Measurements from ENCODE around the gene SUN2. TPM values are rescaled to one million over a fixed set of nuclear protein-coding genes. Genes with fewer than 3 reads are reported as not detected.

The SUN2 gene
- total and polyA plus RNA-seq, 2 of the 8 experiments (the other 6 are each of a cell fraction or from before 2014, with no cell fraction given) = 5.1 to 10.5 TPM

GRCh38 chr22:38721551-38721950 is 34.2 kb downstream of the SUN2 start:
- DNase-seq (ENCODE audit: low read depth in 1 of 2, low spot score in 2 of 2) (no peak), FAIRE-seq (no peak)
- Histone ChIP-seq H3K9ac (replicated peaks in 1 of 4; ENCODE audit: extremely low read depth in 1 of 4, low read depth in 3 of 4, low read length in 3 of 4) (no peak overlapping the region), H3K79me1 (ENCODE audit: low read depth, low read length) (no peaks in the 10 kb centered on the region), H3K4me2 (ENCODE audit: insufficient read depth in 1 of 2, low read depth in 2 of 2, low read length in 2 of 2) (no peak overlapping the region), H3K27ac (ENCODE audit: low read depth, low read length) (no peak overlapping the region), H3K18ac (ENCODE audit: extremely low read depth, low read length) (no peak overlapping the region), H4K8ac (ENCODE audit: extremely low read depth, insufficient read depth, low read length) (no peak overlapping the region), H3K23me2 (ENCODE audit: low read depth, low read length) (no peaks in the 10 kb centered on the region), H3K9me3 (ENCODE audit: insufficient read depth in 2 of 2, low read depth in 1 of 2, low read length in 1 of 2) (no peaks in the 10 kb centered on the region), H3K4me1 (replicated peaks in 1 of 4; ENCODE audit: control insufficient read depth in 3 of 4, insufficient read depth in 4 of 4, low read length in 3 of 4) (no peaks in the 10 kb centered on the region), H3K27me3 (replicated peaks in 1 of 4; ENCODE audit: control insufficient read depth in 3 of 4, extremely low read depth in 1 of 4, insufficient read depth in 3 of 4, low read length in 3 of 4) (no peaks in the 10 kb centered on the region), H4K5ac (ENCODE audit: insufficient read length, low read depth, low read length) (no peak overlapping the region), H3K23ac (ENCODE audit: insufficient read length) (no peak overlapping the region), H2BK12ac (ENCODE audit: low read depth, low read length) (no peak overlapping the region), H3K4me3 (ENCODE audit: extremely low read depth in 1 of 4, insufficient read depth in 2 of 4, low read depth in 3 of 4, low read length in 4 of 4) (no peak overlapping the region), H2AK5ac (ENCODE audit: low read depth, low read length) (no peak overlapping the region), H2BK120ac (replicated peaks; ENCODE audit: low read depth, low read length) (no peak overlapping the region), H3K14ac (ENCODE audit: insufficient read length) (no peak overlapping the region), H3K4ac (replicated peaks; ENCODE audit: insufficient read length, low read depth, low read length) (no peak overlapping the region), H3K36me3 (ENCODE audit: control insufficient read depth in 2 of 4, insufficient read depth in 4 of 4, low read length in 3 of 4) (peaks cover 12 to 71% (median 49%) of the 10 kb centered on the region in 4 experiments; a peak in 7 of 8 replicates), H2BK5ac (ENCODE audit: low read depth, low read length) (no peak overlapping the region), H2AFZ (ENCODE audit: low read length) (no peak overlapping the region), H4K20me1 (replicated peaks in 1 of 2; ENCODE audit: control insufficient read depth in 1 of 2, insufficient read depth in 2 of 2, low read length in 2 of 2) (peaks cover 5 to 12% of the 10 kb centered on the region in 2 experiments), H2BK20ac (ENCODE audit: low read length) (no peak overlapping the region), H3K56ac (replicated peaks; ENCODE audit: insufficient read length, low read depth, low read length) (no peak overlapping the region), H3K79me2 (ENCODE audit: control insufficient read depth in 1 of 2, insufficient read depth in 2 of 2, low read length in 2 of 2) (no peaks in the 10 kb centered on the region), H4K91ac (replicated peaks; ENCODE audit: insufficient read length, low read length) (no peak overlapping the region), H2BK15ac (ENCODE audit: low read length) (no peak overlapping the region)
- ChIA-PET CTCF (ENCODE audit: partially characterized antibody) (interaction anchor here (1.7 to 10.8 kb wide), 3 partner anchors 14 to 48 kb away, joined by 5 to 116 read pairs (median 7); no protein-coding TSS in a partner anchor), POLR2A (ENCODE audit: partially characterized antibody) (interaction anchor here (0.6 kb wide), 1 partner anchor 464 kb away, joined by 4 read pairs; no protein-coding TSS in a partner anchor)
- TF ChIP-seq ATF3 (IDR thresholded peaks at IDR 0.05; ENCODE audit: insufficient read depth, low read depth, low read length) = no peak
- WGBS, 2 experiments (ENCODE audit: extremely low coverage in 1 of 2, insufficient coverage in 1 of 2, insufficient read length in 1 of 2, insufficient replicate concordance in 2 of 2, low coverage in 1 of 2, low lambda C conversion rate in 2 of 2, missing lambda C conversion rate in 1 of 2) = 91% methylated on average over 7 of the region's 7 CpGs; no CpG with 5 or more reads in 1 of the 2 experiments
